ENCODE measurements around the gene NEUROG1.

Gene NEUROG1

DNA sequence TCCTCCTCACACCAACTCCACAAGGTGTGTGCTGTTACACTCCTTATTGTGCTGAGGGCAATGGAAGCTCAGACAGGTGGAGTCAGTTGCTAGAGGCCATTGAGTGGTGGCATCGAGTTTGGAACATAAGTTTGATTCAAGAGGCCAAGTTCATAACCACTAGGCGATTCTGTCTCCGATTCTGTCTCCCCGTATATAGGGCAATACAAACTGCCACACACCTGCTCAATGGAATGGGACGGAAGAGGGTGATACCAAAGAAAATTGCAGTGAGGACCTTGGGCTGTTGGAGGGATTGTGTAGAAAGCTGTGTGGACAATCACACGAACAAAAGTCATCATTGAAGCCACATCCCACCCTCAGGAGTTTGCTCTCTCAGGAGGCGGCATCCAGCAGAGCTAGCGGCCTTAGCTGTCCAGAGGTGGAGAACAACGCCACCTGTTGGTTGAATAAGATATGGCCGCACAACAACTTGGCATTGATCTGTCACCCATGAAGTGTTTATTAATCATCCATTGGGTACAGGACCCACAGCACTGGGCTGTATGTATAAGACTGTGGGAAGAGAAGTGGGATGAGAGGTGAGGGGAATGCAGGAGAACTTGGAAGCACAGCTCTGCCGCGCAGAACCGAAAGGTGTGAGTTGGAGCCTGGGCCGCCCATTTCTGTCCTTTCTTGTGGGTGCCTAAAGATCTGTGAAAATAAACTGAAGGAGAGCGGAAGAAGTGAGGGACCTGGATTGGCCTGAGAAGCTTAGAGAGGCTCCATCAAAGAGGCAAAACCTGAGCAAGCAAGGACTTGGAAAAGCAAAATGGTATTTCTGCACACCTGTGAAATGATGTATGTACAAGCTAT, 16.1 kb upstream of the NEUROG1 start:
- DNase-seq (ENCODE audit: extremely low read depth, low read depth) = peak; percentile 44

DNA sequence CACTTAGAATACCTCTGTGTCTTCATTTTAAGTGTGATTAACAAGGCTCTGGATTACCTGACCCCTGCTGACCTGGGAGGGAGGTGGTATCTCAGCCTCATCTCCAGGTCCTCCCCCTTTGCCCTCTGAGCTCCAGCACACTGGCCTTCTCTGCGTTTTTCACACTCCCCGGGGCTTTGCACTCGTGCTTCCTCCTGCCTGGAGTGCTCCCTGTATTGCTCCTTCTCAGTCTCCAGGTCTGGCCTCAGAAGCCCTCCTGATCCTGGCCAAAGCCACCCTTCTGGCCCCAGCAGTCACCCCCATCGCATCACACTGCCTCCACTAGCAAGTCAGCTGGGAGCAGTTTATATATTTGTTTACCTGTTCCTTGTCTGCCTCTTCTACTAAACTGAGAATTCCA, 13.6 kb upstream of the NEUROG1 start:
- TF ChIP-seq, protein P1, sequence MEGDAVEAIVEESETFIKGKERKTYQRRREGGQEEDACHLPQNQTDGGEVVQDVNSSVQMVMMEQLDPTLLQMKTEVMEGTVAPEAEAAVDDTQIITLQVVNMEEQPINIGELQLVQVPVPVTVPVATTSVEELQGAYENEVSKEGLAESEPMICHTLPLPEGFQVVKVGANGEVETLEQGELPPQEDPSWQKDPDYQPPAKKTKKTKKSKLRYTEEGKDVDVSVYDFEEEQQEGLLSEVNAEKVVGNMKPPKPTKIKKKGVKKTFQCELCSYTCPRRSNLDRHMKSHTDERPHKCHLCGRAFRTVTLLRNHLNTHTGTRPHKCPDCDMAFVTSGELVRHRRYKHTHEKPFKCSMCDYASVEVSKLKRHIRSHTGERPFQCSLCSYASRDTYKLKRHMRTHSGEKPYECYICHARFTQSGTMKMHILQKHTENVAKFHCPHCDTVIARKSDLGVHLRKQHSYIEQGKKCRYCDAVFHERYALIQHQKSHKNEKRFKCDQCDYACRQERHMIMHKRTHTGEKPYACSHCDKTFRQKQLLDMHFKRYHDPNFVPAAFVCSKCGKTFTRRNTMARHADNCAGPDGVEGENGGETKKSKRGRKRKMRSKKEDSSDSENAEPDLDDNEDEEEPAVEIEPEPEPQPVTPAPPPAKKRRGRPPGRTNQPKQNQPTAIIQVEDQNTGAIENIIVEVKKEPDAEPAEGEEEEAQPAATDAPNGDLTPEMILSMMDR (IDR thresholded peaks at IDR 0.05; ENCODE audit: low read depth, low read length) = no peak
- DNase-seq (ENCODE audit: extremely low read depth, low read depth) = no peak

More for the DNA sequence above, 16.1 kb upstream of the NEUROG1 start:
- TF ChIP-seq, protein P1 (IDR thresholded peaks at IDR 0.05; ENCODE audit: low read depth, low read length) = peak; percentile 80

DNA sequence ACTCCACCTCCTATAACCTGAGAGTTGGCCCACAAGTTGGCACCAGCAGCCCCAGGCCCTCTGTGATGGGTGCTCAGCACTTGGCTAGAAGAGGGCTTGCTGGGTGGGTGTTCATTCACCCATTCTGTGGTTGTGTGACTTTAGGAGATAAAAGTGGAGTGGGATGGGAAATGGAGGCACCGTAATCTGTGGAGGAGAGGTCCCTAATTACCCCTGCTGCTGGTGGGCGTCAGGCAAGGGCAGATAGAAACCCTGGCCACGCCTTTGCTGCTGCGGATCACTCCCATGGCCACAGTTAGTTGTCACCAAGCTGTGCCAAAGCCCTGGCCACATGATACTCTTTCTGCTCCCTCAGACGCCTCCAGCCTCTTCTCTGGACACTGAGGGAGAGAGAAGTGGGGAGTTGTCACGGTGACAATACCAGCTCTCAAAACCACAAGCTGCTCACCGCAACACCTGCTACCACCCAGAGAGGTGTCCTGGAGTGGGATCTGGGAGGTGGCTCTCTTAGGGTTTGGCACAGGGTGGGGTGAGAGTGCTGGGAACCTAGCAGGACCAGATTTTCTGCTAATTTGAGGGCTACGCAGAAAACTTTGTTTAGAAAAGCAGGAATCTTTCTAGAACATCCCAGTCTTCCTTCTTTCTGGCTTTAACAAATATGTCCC, 12.0 kb upstream of the NEUROG1 start:
- TF ChIP-seq, protein P1 (IDR thresholded peaks at IDR 0.05; ENCODE audit: low read depth, low read length) = no peak
- no peak for DNase-seq (ENCODE audit: extremely low read depth, low read depth)

DNA sequence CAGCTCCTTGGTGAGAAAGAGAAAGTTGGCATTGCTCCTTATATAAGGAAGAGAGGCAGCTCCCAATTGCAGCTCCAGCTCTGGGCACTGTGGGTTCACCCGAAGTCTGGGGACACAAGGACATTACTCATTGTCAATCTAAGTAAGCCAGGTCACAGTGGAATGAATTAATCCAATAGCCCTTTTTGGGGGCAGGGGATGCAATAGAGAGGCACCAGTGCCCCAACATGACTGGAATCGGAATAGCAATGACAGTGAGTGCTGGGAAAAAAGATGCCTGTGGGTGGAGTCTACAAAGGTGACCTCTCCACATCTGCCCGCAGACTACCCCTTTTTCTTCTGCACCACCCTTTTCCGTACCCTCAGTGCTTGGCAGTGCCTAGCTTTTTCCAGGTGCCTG, 11.1 kb upstream of the NEUROG1 start:
- no peak for DNase-seq (ENCODE audit: extremely low read depth, low read depth)
- TF ChIP-seq, protein P1 (IDR thresholded peaks at IDR 0.05; ENCODE audit: low read depth, low read length) = no peak

DNA sequence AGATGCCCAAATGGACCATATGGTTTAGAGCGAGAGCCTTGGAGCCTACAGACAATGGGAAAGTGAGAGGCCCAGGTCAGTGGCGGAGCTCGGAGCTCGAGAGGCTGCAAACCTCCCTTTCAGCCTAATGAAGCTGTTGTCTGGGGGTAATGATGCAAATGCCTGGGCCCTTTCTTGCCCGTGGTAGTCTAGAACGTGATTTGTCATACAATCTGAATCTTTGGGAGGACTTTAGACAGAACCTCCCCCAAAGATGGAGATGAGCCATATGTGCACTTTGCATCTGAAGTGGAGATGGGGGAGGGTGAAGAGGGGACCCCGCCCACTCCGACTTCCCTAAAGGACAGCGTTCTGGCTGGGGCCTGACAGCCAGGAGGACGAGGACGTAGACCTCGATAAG, 10.3 kb upstream of the NEUROG1 start:
- DNase-seq (ENCODE audit: extremely low read depth, low read depth) = no peak

DNA sequence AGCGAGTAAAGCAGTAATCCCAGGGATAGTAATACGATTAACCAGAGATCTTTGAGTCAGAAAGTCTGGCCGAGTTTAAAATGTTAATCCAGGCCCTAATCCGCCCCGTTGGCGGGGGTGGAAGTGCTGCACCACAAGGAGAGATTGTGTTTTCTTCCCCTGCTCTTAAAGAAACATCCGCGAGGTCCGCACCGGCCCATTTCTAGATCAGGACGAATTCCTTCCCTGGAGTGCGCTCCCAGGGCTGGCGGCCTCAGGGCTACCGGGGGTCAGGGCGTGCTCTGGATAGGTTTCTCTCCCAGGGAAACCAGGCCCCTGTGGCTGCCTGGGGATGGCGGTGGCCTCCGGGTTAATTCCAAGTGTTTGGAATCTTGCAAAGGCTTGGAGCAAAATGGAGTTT, 9.3 kb upstream of the NEUROG1 start:
- TF ChIP-seq, protein P1 (IDR thresholded peaks at IDR 0.05; ENCODE audit: low read depth, low read length) = no peak
- DNase-seq (ENCODE audit: extremely low read depth, low read depth) = no peak

More for the DNA sequence above, 10.3 kb upstream of the NEUROG1 start:
- TF ChIP-seq, protein P1 (IDR thresholded peaks at IDR 0.05; ENCODE audit: low read depth, low read length) = no peak
